ENCODE measurements around the gene PTPN2. TPM values are rescaled to one million over a fixed set of nuclear protein-coding genes. Genes with fewer than 3 reads are reported as not detected.

Gene PTPN2
- total RNA-seq, 2 experiments from 2014 or later: 54.9 to 69.7 TPM

GRCh38 chr18:12922266-12922665 lies 38.2 kb upstream of the PTPN2 start:
- Histone ChIP-seq H3K9me2 (ENCODE audit: insufficient read depth, low read length) (no peaks in the 10 kb centered on the region), H3K36me3 (ENCODE audit: insufficient read depth, low read length) (no peaks in the 10 kb centered on the region), H3K27ac (ENCODE audit: low read depth, low read length, poor library complexity, severe bottlenecking) (no peak overlapping the region), H3K4me2 (ENCODE audit: low read length) (no peak overlapping the region), H3K4me3 (ENCODE audit: low read depth, low read length, poor library complexity, severe bottlenecking) (no peak overlapping the region), H3K79me2 (ENCODE audit: insufficient read depth, low read depth, low read length) (no peaks in the 10 kb centered on the region), H3K4me1 (ENCODE audit: insufficient read depth, low read length, poor library complexity, severe bottlenecking) (no peaks in the 10 kb centered on the region), H2AFZ (ENCODE audit: low read length) (no peak overlapping the region), H4K20me1 (ENCODE audit: insufficient read depth, low read length) (no peaks in the 10 kb centered on the region), H3K9me3 (ENCODE audit: low read length) (no peaks in the 10 kb centered on the region)
- BruUV-seq (replicated peaks): no TSS peak
- POLR2A ChIA-PET: interaction anchor here (0.6 kb wide), 1 partner anchor 26 kb away, joined by 4 read pairs; no protein-coding TSS in a partner anchor
- intact Hi-C loops (cut with micrococcal nuclease; ENCODE audit: unreplicated experiment): no loop called here
- CTCF ChIA-PET (ENCODE audit: unreplicated experiment): no interaction called here
- no peak for DNase-seq (ENCODE audit: low spot score)
- TF ChIP-seq EZH2phosphoT487 (IDR thresholded peaks at IDR 0.05; ENCODE audit: borderline replicate concordance, low read depth, low read length) (no peak), CTCF (conservative IDR thresholded peaks at IDR 0.05; ENCODE audit: low read length) (no peak)

GRCh38 chr18:12921178-12921577 lies 37.1 kb upstream of the PTPN2 start:
- Histone ChIP-seq H2AFZ (ENCODE audit: low read length) (no peak overlapping the region), H3K4me1 (ENCODE audit: insufficient read depth, low read length, poor library complexity, severe bottlenecking) (no peaks in the 10 kb centered on the region)

More at GRCh38 chr18:12921178-12921577, 37.1 kb upstream of the PTPN2 start:
- BruUV-seq (replicated peaks): no TSS peak
- ChIA-PET CTCF (ENCODE audit: unreplicated experiment) (no interaction called here), POLR2A (interaction anchor here (0.6 kb wide), 1 partner anchor 38 kb away, joined by 3 read pairs; no protein-coding TSS in a partner anchor)
- Histone ChIP-seq H3K9me3 (ENCODE audit: low read length) (no peaks in the 10 kb centered on the region), H3K79me2 (ENCODE audit: insufficient read depth, low read depth, low read length) (no peaks in the 10 kb centered on the region), H3K27ac (ENCODE audit: low read depth, low read length, poor library complexity, severe bottlenecking) (no peak overlapping the region), H3K4me3 (ENCODE audit: low read depth, low read length, poor library complexity, severe bottlenecking) (no peak overlapping the region), H3K36me3 (ENCODE audit: insufficient read depth, low read length) (no peaks in the 10 kb centered on the region), H3K4me2 (ENCODE audit: low read length) (no peak overlapping the region), H4K20me1 (ENCODE audit: insufficient read depth, low read length) (no peaks in the 10 kb centered on the region), H3K9me2 (ENCODE audit: insufficient read depth, low read length) (no peaks in the 10 kb centered on the region)
- TF ChIP-seq EZH2phosphoT487 (IDR thresholded peaks at IDR 0.05; ENCODE audit: borderline replicate concordance, low read depth, low read length) (no peak), CTCF (conservative IDR thresholded peaks at IDR 0.05; ENCODE audit: low read length) (no peak)
- intact Hi-C loops (cut with micrococcal nuclease; ENCODE audit: unreplicated experiment): no loop called here
- DNase-seq (ENCODE audit: low spot score): no peak
